PC-9 (cell line): ENCODE data around the gene CDON. TPM values are rescaled to one million over a fixed set of nuclear protein-coding genes. Genes with fewer than 3 reads are reported as not detected.

Experiments used
- BruUV-seq: library from RNA; stranded (reverse); fragments of 400-500 nt; replicated peaks from 2 replicates; lab custom pipeline; 2021; lab: Mats Ljungman, UMichigan
- CTCF ChIA-PET: fragments of 300-600 bp; sonication (Branson Sonifier 250); formaldehyde crosslinking; loops from one replicate; lab custom pipeline; 2022; ENCODE audit warnings: antibody characterized with exemption; lab: Charles Lee
- POLR2A ChIA-PET: fragments of 300-600 bp; sonication (Branson Sonifier 250); formaldehyde crosslinking; loops from one replicate; lab custom pipeline; 2022; ENCODE audit warnings: antibody characterized with exemption; ENCODE audit not compliant: unreplicated experiment; lab: Charles Lee
- DNase-seq, 2 experiments: peaks; one replicate each; pipeline versions ENCODE4 v3.0.0 to v3.0.0-alpha.2; 2015 to 2022; ENCODE audit warnings: mixed read lengths in 1 of 2
- H2AFZ ChIP-seq: fragments of 200-600 bp; sonication (generic); 2 replicates; pipeline ENCODE4 v1.8.1; 2017; ENCODE audit warnings: antibody characterized with exemption
- H3F3A ChIP-seq: fragments of 200-600 bp; sonication (generic); 2 replicates; pipeline ENCODE4 v1.8.1; 2017; ENCODE audit warnings: antibody characterized with exemption, mild to moderate bottlenecking, low read depth; ENCODE audit not compliant: insufficient read depth
- H3K27ac ChIP-seq: fragments of 200-600 bp; sonication (generic); 2 replicates; pipeline ENCODE4 v1.6.1; 2016; ENCODE audit warnings: mixed run types
- H3K27me3 ChIP-seq: fragments of 200-600 bp; sonication (generic); 2 replicates; pipeline ENCODE4 v1.6.1; 2016; ENCODE audit warnings: low read depth, mixed run types; ENCODE audit not compliant: insufficient read depth
- H3K36me3 ChIP-seq: fragments of 200-600 bp; sonication (generic); 2 replicates; pipeline ENCODE4 v1.6.1; 2016; ENCODE audit warnings: low read depth, mixed run types
- H3K4me1 ChIP-seq: fragments of 200-600 bp; sonication (generic); replicated peaks from 2 replicates; pipeline ENCODE4 v1.6.1; 2016; ENCODE audit warnings: mixed run types; ENCODE audit not compliant: insufficient read depth
- H3K4me2 ChIP-seq: fragments of 200-600 bp; sonication (generic); 2 replicates; pipeline ENCODE4 v1.6.1; 2017; ENCODE audit warnings: mixed run types
- H3K4me3 ChIP-seq: fragments of 200-600 bp; sonication (generic); 2 replicates; pipeline ENCODE4 v1.6.1; 2016; ENCODE audit warnings: mixed run types
- H3K79me2 ChIP-seq: fragments of 200-600 bp; sonication (generic); 2 replicates; pipeline ENCODE4 v1.6.1; 2017; ENCODE audit warnings: low read depth, mixed run types
- H3K9me2 ChIP-seq: fragments of 200-600 bp; sonication (generic); 2 replicates; pipeline ENCODE4 v1.8.1; 2017; ENCODE audit warnings: mild to moderate bottlenecking; ENCODE audit not compliant: insufficient read depth
- H3K9me3 ChIP-seq: fragments of 200-600 bp; sonication (generic); 2 replicates; pipeline ENCODE4 v1.8.1; 2016; ENCODE audit warnings: low read depth; ENCODE audit not compliant: insufficient read depth
- H4K20me1 ChIP-seq: fragments of 200-600 bp; sonication (generic); 2 replicates; pipeline ENCODE4 v1.8.1; 2017; ENCODE audit not compliant: insufficient read depth
- EZH2 ChIP-seq: fragments of 200-600 bp; sonication (generic); IDR thresholded peaks from 2 replicates; pipeline ENCODE4 v1.8.0; 2017; ENCODE audit warnings: antibody characterized with exemption, low read depth
- intact Hi-C: fragments of 100-400 bp; cut with micrococcal nuclease; formaldehyde crosslinking; loops from one replicate; pipeline ENCODE4 v1.10.0; 2022; ENCODE audit not compliant: unreplicated experiment
- total RNA-seq: library from RNA; stranded (reverse); gene quantifications from 2 replicates; pipeline ENCODE4 v1.2.3, GENCODE V29; 2021
- TF ChIP-seq, protein P1 (sequence below): fragments of 200-600 bp; sonication (generic); conservative IDR thresholded peaks from 2 replicates; pipeline ENCODE4 v1.6.1; 2017; ENCODE audit warnings: mixed run types, antibody characterized with exemption, mild to moderate bottlenecking, moderate library complexity

The CDON gene
- total RNA-seq, 1 experiment from 2014 or later, result 10.0 TPM

DNA sequence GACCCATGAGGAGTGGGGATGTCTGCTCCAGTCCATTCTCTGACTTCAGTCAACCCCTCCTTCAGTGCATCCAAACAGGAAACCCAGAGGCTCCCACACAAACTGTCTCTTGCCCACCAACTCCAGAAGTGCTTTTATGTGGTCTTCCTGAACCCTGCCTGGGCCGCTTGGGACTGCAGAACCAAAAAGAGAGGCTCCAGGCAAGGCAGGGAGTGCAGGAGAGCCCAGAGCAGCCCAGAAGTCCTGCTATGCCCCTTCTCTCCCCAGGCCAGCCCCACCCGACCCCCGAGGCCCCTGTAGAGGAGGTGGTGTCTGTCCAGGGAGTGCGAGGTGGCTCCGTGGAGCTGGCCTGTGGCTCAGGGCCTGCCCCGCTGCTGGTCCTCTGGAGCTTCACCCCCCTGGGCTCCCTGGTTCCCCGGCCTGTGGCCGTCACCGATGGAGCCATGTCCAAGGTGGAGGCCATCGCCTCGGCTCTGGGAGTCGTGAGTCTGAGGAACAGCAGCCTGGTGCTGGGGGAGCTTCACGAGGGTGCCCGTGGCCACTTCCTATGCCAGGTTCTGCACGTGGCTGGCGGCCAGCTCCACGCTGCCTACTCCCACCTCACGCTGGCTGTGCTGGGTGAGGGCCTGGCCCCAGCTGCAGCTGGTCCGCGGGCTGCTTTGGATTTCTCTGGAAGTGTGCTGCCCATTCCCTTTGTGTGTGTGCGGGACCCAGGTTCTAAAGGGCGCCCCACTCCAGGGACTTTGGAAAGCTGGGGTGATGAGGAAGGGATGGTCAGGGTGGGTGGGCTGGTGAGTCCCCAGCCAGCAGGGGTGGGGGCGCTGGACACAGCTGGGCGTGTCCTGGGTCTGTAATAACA, 115.0 kb downstream of the CDON start:
- Histone ChIP-seq H2AFZ (no peak overlapping the region), H3K79me2 (no peaks in the 10 kb centered on the region), H3K27me3 (no peaks in the 10 kb centered on the region), H3K9me3 (no peaks in the 10 kb centered on the region), H4K20me1 (no peaks in the 10 kb centered on the region), H3F3A (no peaks in the 10 kb centered on the region), H3K4me3 (no peak overlapping the region), H3K27ac (no peak overlapping the region), H3K4me1 (no peaks in the 10 kb centered on the region), H3K36me3 (no peaks in the 10 kb centered on the region), H3K9me2 (no peaks in the 10 kb centered on the region), H3K4me2 (no peak overlapping the region)
- CTCF ChIA-PET, result no interaction called here
- TF ChIP-seq EZH2, result no peak
- TF ChIP-seq, protein P1, sequence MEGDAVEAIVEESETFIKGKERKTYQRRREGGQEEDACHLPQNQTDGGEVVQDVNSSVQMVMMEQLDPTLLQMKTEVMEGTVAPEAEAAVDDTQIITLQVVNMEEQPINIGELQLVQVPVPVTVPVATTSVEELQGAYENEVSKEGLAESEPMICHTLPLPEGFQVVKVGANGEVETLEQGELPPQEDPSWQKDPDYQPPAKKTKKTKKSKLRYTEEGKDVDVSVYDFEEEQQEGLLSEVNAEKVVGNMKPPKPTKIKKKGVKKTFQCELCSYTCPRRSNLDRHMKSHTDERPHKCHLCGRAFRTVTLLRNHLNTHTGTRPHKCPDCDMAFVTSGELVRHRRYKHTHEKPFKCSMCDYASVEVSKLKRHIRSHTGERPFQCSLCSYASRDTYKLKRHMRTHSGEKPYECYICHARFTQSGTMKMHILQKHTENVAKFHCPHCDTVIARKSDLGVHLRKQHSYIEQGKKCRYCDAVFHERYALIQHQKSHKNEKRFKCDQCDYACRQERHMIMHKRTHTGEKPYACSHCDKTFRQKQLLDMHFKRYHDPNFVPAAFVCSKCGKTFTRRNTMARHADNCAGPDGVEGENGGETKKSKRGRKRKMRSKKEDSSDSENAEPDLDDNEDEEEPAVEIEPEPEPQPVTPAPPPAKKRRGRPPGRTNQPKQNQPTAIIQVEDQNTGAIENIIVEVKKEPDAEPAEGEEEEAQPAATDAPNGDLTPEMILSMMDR, result no peak
- intact Hi-C loops, result no loop called here
- POLR2A ChIA-PET, result interaction anchor here (0.7 kb wide), 1 partner anchor 14 kb away, joined by 9 read pairs; no protein-coding TSS in a partner anchor
- DNase-seq, result no peak
- BruUV-seq, result no TSS peak

DNA sequence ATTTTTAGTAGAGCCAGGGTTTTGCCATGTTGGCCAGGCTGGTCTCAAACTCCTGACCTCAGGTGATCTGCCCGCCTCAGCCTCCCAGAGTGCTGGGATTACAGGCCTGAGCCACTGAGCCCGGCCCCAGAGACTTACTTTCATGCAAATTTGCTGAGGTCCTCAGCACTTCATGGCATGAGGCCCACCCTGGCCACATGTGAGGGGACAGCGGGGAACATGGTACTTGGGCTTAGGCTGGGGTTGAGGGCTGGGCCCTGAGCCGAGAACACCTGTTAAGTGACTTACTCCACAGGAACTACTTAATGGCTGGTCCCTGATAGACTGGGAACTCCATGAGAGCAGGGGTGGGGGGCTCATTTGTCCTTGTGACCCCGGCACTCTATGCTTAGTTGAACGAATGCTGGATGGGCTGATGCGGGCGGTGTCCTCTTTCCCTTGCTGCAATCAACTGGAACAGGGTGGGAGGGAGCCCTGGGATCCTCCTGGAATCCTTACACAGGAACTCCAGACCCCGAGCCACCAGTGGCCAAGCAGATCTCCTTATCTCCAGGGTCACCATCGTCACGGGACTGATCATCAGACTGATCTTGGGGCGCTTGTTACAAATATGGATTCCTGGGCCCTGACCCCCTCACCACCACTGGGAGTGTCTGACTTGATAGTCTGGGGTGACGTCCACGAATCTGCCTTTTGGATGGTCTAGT, 115.8 kb downstream of the CDON start:
- no peaks in the 10 kb centered on the region for H3K27me3 ChIP-seq
- no peaks in the 10 kb centered on the region for H3K79me2 ChIP-seq
- no peaks in the 10 kb centered on the region for H3F3A ChIP-seq
- CTCF ChIA-PET, result no interaction called here
- TF ChIP-seq, protein P1, result no peak
- no peak for TF ChIP-seq EZH2
- no peaks in the 10 kb centered on the region for H3K9me2 ChIP-seq
- no peaks in the 10 kb centered on the region for H3K9me3 ChIP-seq
- no peaks in the 10 kb centered on the region for H3K36me3 ChIP-seq
- no peak overlapping the region for H2AFZ ChIP-seq
- H3K27ac ChIP-seq, result no peak overlapping the region
- no TSS peak for BruUV-seq
- POLR2A ChIA-PET, result interaction anchor here (0.6 kb wide), 1 partner anchor 36 kb away, joined by 6 read pairs; no protein-coding TSS in a partner anchor
- intact Hi-C loops, result no loop called here
- H3K4me1 ChIP-seq, result no peaks in the 10 kb centered on the region
- H3K4me2 ChIP-seq, result no peak overlapping the region
- no peak overlapping the region for H3K4me3 ChIP-seq
- H4K20me1 ChIP-seq, result no peaks in the 10 kb centered on the region
- no peak for DNase-seq

DNA sequence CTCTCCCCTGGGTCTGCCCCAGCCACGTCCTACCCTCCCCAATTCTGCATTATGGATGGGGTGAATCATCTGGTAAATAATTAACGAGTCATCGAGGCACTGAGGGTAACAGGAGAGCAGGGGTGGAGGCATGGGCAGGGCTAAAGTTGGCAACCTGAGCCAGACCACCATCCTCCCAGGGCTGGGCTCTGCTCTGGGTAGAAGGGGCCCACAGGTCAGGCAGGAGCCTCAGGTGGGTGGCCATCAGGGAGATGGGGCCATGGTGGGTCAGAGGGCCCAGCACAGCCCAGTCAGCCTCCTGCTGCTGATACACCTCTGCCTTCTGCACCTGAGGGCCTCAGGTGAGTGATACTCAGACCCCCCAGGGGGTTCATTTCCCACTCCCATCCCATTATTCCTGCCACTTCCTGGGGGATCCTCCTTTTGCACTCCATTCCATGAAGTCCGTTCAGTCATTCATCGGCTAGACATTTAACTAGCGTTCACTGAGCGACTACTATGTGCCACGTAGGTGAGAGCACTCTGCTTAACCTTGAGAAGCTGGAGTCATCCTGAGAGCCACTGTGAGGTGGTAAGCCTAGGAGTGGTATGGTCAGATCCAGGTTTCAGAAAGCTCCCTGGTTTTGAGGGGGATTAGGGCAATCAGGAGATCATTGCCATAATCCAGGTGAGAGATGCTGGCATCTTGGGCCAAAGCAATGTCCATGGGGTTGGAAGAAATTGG, 116.7 kb downstream of the CDON start, which contains the start of gene VSIG10L2:
VSIG10L2 (plus strand) TSS at position 248 of the 724 bp plus-strand sequence; CDS start at position 260, 12 bp downstream.
- no peaks in the 10 kb centered on the region for H4K20me1 ChIP-seq
- no peak within 1 kb of the TSS for H3K4me2 ChIP-seq
- H2AFZ ChIP-seq, result no peak within 1 kb of the TSS
- H3K4me3 ChIP-seq, result no peak within 1 kb of the TSS
- no peaks in the 10 kb centered on the region for H3K4me1 ChIP-seq
- intact Hi-C loops, result no loop called here
- H3K27ac ChIP-seq, result no peak within 1 kb of the TSS
- DNase-seq, result no peak
- no TSS peak for BruUV-seq
- H3K79me2 ChIP-seq, result no peaks in the 10 kb centered on the region
- H3K36me3 ChIP-seq, result no peaks in the 10 kb centered on the region
- no peaks in the 10 kb centered on the region for H3K9me2 ChIP-seq
- no peaks in the 10 kb centered on the region for H3K9me3 ChIP-seq
- TF ChIP-seq, protein P1, result no peak
- TF ChIP-seq EZH2, result no peak
- ChIA-PET POLR2A (no interaction called here), CTCF (no interaction called here)
- no peaks in the 10 kb centered on the region for H3K27me3 ChIP-seq
- H3F3A ChIP-seq, result no peaks in the 10 kb centered on the region
